Erythroblast (primary cell): ENCODE results near the gene MCHR2.

Experiments used
- GATA1 ChIP-seq: IDR thresholded peaks from 2 replicates; pipeline ENCODE4 v1.6.1; 2011; ENCODE audit warnings: low read depth, mild to moderate bottlenecking, control low read depth, low read length, moderate library complexity
- POLR2A ChIP-seq: IDR thresholded peaks from 2 replicates; pipeline ENCODE4 v1.6.1; 2011; ENCODE audit warnings: mild to moderate bottlenecking, low read length

DNA sequence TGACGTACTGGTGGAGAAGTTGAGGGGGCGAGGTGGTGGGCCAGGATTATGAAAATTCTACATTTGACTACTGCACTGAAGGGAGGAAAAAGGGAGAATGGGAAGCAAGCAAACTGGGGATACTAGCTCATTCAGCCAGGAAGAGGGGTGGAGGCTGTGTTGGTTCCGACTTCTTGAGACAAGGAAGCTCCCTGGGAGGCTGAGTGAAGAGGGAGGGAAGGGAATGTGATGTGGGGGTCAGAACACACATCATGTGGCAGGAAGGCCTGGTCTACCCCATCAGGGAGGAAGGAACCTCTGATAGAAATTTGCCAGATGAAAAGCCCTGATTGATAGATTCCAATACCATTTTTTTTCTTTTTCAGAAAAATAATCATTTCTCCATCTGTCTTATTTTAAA, 28.8 kb upstream of the MCHR2 start:
- TF ChIP-seq POLR2A = no peak
- no peak for TF ChIP-seq GATA1
